ENCODE measurements around the gene XKR7.

- no peak for TF ChIP-seq POLR2A (IDR thresholded peaks at IDR 0.05)
- TF ChIP-seq, protein P1, sequence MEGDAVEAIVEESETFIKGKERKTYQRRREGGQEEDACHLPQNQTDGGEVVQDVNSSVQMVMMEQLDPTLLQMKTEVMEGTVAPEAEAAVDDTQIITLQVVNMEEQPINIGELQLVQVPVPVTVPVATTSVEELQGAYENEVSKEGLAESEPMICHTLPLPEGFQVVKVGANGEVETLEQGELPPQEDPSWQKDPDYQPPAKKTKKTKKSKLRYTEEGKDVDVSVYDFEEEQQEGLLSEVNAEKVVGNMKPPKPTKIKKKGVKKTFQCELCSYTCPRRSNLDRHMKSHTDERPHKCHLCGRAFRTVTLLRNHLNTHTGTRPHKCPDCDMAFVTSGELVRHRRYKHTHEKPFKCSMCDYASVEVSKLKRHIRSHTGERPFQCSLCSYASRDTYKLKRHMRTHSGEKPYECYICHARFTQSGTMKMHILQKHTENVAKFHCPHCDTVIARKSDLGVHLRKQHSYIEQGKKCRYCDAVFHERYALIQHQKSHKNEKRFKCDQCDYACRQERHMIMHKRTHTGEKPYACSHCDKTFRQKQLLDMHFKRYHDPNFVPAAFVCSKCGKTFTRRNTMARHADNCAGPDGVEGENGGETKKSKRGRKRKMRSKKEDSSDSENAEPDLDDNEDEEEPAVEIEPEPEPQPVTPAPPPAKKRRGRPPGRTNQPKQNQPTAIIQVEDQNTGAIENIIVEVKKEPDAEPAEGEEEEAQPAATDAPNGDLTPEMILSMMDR (IDR thresholded peaks at IDR 0.05), result no peak
Measured at GRCh38 chr20:32024683-32025295, 56.8 kb downstream of the XKR7 start.

Measured in esophagus squamous epithelium (tissue), 4 donors.